Mucosa of descending colon (tissue), 3 donors: ENCODE data around the gene ENTPD1. TPM values are rescaled to one million over a fixed set of nuclear protein-coding genes. Genes with fewer than 3 reads are reported as not detected.
A peak's percentile ranks its signal among the peaks of the same experiment; 100 is the strongest.

Source experiments
- ATAC-seq: fragments of 200-7000 bp; cut with Tn5 transposase; one replicate; pipeline ENCODE4 v1.9.1; 2020; ENCODE audit warnings: mild to moderate bottlenecking, moderate library complexity
- DNase-seq, 3 donors: peaks; one replicate each; pipeline ENCODE4 v3.0.0-alpha.2; 2020
- H3K36me3 ChIP-seq: fragments of 200-600 bp; one replicate; pipeline ENCODE4 v1.8.0; 2021; ENCODE audit warnings: low read depth, mild to moderate bottlenecking
- H3K4me1 ChIP-seq: fragments of 200-600 bp; one replicate; pipeline ENCODE4 v1.8.0; 2021; ENCODE audit warnings: low read depth, mild to moderate bottlenecking
- H3K4me3 ChIP-seq: fragments of 200-600 bp; one replicate; pipeline ENCODE4 v1.8.0; 2021; ENCODE audit warnings: mild to moderate bottlenecking
- H3K9me3 ChIP-seq: fragments of 200-600 bp; one replicate; pipeline ENCODE4 v1.8.0; 2021; ENCODE audit warnings: mild to moderate bottlenecking
- CTCF ChIP-seq: fragments of 200-600 bp; IDR thresholded peaks from one replicate; pipeline ENCODE4 v1.8.0; 2022; ENCODE audit warnings: antibody characterized with exemption, mild to moderate bottlenecking
- intact Hi-C, 2 donors: fragments of 100-400 bp; cut with DNase I in 1 of 2; cut with micrococcal nuclease in 1 of 2; formaldehyde crosslinking; loops; one replicate each; pipeline versions ENCODE4 v1.11.0 to v1.11.1; 2022; cut with DNase I, micrococcal nuclease
- total RNA-seq, 3 donors: library from RNA; stranded (reverse); fragmentation: NEBNext Ultra II Directional in 2 of 3; extraction: Animal tissue kit (Norgen Biotek cat#: 25700) in 2 of 3; gene quantifications; one replicate each; pipeline versions ENCODE4 v1.2.1 to v1.2.4, GENCODE V29; 2021 to 2023
- donor health status: DM: no; HTN: no; CAD: no; lungs with moderate emphysema.
- donor health status: DM: no; HTN: no; CAD: no.
- donor health status: DM: no; HTN: yes; CAD: no.

The ENTPD1 gene
- total RNA-seq, 3 donors from 2014 or later, result 7.1 to 20.3 (median 7.2) TPM

- Histone ChIP-seq H3K4me3 (no peak overlapping the region), H3K4me1 (no peaks in the 10 kb centered on the region), H3K36me3 (no peaks in the 10 kb centered on the region), H3K9me3 (no peaks in the 10 kb centered on the region)
- intact Hi-C loops, result no loop called here
- DNase-seq, result no peak
- TF ChIP-seq CTCF, result no peak
- no peak for ATAC-seq
These were observed 16.9 kb upstream of the ENTPD1 start for GRCh38 chr10:95739056-95739455.

- Histone ChIP-seq H3K4me3 (no peak overlapping the region), H3K4me1 (no peaks in the 10 kb centered on the region), H3K9me3 (no peaks in the 10 kb centered on the region), H3K36me3 (no peaks in the 10 kb centered on the region)
- intact Hi-C loops, result no loop called here
- ATAC-seq, result peak; percentile 87
- no peak for TF ChIP-seq CTCF
- DNase-seq, result no peak
These were observed 14.0 kb upstream of the ENTPD1 start for GRCh38 chr10:95741807-95742467.

GRCh38 chr10:95742485-95742884 lies 13.5 kb upstream of the ENTPD1 start:
- Histone ChIP-seq H3K4me3 (no peak overlapping the region), H3K9me3 (no peaks in the 10 kb centered on the region), H3K36me3 (no peaks in the 10 kb centered on the region), H3K4me1 (no peaks in the 10 kb centered on the region)
- no peak for TF ChIP-seq CTCF
- intact Hi-C loops, result no loop called here
- ATAC-seq (peak; percentile 81), DNase-seq (peak in 1 of 3 donors; percentile 74)

GRCh38 chr10:95742962-95743535 lies 12.9 kb upstream of the ENTPD1 start:
- Histone ChIP-seq H3K4me1 (no peaks in the 10 kb centered on the region), H3K4me3 (no peak overlapping the region), H3K36me3 (no peaks in the 10 kb centered on the region), H3K9me3 (no peaks in the 10 kb centered on the region)
- intact Hi-C loops, result no loop called here
- no peak for TF ChIP-seq CTCF
- ATAC-seq, result no peak
- DNase-seq, result no peak

GRCh38 chr10:95745501-95745900 lies 10.5 kb upstream of the ENTPD1 start:
- no peak overlapping the region for H3K4me3 ChIP-seq
- intact Hi-C loops, result no loop called here

More at GRCh38 chr10:95745501-95745900, 10.5 kb upstream of the ENTPD1 start:
- Histone ChIP-seq H3K9me3 (no peaks in the 10 kb centered on the region), H3K4me1 (no peaks in the 10 kb centered on the region), H3K36me3 (no peaks in the 10 kb centered on the region)
- DNase-seq (no peak), ATAC-seq (no peak)
- TF ChIP-seq CTCF, result no peak
